GM21367 (cell line): Measurements from ENCODE around the gene PFKFB2.

Experiments
- ATAC-seq: cut with Tn5 transposase; IDR thresholded peaks from one replicate; pipeline ENCODE4 v1.9.1; 2021; ENCODE audit not compliant: unreplicated experiment

PFKFB2 gene

DNA sequence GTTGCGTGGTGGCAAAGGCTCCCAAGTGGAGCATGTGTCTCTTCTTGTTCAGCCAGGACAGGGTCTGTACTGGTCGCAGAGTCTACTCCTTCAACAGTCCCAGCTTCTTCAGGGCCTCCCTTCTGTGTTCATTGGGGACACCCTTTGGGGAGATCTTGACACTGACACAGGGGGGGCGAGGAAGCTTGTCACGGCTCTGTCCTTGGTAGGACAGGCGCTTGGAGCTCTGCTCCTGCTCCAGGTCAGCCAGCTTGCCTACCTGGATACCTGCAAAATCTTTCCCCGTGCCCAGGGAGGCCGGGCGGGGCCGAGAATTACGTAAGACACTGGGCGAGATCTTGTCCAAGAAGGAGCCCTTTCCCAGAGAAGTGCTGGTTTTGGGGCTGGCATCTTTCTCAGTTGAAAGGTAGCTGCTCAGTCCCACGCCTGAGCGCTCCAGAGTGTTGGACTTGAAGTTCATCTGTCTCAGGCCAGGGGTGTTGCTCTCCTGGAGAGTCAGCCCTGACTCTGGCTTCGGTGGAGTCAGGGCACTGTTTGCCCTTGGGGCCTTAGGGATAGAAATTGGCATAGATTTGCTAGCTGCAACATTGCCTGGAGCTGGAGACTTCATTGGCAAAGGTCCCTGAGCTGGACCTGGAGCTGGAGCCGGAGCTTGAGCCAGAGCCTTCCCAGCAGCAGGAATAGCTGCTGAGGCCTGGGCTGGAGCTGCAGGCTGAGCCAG lies 31.0 kb upstream of the PFKFB2 start:
- no peak for ATAC-seq

DNA sequence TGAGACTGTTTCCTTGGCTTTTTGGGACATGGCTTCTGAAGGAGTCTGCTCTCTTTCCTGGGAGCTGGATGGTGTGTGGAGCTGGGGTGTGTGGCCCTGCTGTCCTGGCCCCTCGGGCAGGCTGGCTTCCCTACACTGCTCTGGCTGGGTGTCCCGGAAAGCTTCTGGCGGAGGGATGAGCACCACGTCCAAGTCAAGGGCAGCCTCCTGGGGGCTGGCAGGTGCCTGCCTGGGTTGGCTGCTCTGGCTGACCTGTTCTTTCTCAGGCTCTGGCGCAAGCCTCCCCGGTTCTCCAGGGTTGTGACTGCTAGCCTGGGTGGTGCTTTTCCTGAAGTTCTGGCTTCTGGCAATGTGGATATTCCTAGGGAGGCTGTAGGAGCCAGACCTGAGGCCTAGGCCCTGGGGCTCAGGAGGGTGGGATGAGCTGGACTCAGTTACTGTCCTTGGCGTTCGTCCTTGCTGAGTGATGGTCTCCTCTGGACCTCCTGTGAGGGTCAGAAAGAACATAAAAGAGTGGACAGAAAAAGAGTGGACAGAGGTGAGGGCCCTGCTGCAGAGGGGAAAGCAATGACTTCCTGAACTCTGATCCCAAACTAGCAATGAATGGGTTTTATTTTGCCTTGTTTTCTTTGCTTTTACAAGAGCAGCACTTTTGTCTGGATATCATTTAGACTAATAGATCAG lies 29.9 kb upstream of the PFKFB2 start:
- no peak for ATAC-seq

DNA sequence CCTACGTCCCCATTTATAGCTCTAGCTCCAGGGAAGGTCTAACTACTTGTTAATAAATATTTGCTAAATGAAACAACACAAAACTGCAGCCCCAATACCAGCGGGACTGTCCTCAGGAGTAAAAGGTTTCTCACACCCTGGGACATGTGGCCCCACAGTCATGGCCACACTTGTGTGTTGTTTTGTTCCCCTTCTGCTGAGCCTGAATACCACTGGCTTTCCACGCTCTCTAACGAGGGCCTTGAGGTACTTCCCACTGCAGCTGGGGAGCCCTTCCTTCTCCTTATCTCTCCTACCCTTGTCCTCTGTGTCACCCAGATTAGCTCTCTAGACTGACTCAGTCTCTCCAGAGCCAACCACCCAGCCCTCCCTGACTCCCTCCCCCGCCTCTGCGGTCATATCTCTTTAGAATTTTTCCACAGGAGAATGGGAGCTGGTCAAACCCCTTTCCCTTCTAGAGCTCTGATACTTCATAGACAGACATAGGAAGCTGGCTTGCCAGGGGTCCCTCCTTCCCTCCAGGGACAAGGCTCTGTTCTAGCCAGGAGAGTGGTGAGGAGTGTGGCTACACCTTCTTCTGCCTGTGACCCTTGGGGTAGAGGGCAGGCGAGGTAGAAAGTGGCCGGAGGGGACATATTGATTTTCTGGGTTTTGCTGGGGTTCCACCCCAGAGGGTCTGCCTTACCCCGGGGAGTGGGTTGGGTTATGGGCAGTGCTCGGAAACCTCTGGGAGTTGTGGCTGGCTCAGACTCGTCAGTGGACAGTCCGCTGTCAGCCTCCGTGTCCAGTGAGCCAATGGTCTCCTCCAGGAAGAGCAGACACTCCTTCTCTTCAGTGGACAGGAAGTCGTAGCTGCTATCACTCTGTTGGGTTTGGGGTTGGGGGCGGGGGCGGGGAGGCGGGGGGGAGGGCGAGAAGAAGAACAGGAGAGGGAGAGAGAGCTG lies 28.6 kb upstream of the PFKFB2 start:
- ATAC-seq, result no peak

DNA sequence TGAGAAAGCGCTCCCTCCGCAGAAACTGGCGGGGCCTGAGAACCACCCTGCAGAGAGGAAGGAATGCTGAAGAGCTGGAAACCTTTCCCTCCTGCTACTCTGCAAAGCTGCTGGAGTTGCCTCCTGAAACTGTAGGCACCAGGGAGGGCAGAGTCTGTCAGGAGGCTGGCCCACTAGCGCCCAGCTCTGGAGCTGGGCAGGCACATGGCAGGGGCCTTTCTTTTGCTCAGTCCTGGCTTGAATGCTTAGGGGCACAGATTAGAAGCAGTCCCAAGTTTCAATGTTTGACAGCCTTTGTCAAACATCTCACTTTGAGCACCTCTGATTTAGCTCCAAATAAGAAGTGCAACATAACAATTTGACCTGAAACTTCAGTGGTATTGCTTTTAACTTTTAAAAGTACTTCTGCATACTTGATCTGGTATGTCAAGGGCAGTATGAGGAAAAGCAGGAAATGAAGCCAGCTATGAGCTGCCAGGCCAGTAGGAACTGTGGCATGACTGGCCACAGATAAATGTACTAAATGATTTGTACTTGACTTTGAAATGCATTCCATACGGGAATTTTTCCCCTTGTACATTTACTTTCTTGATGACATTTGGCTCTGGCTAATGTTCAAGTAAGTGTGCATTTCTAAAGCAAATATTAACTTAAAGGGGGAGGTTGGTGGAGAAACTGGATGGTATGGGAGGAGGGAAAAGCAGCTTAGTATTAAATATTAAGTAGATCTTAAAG lies 27.8 kb upstream of the PFKFB2 start:
- no peak for ATAC-seq

DNA sequence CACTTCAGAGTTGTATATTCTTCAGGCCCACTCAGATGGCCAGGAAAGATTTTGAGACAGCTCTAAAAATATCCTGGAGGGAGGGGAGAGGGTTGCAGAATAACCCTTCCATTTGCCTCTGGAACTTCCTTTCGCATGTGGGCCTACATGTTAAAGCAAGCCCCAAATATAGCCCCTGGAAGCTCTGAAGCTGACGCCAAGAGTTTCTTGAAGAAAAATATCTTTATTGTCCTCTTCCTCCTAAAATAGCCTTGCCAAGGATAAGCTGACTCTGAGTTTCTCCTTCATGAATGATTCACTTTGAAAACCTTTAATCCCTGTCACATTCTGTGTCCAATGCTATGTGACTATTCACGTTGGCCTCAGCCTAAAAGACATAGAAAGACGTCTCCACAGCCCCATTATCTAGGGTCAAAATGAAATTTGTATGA lies 27.0 kb upstream of the PFKFB2 start:
- no peak for ATAC-seq

DNA sequence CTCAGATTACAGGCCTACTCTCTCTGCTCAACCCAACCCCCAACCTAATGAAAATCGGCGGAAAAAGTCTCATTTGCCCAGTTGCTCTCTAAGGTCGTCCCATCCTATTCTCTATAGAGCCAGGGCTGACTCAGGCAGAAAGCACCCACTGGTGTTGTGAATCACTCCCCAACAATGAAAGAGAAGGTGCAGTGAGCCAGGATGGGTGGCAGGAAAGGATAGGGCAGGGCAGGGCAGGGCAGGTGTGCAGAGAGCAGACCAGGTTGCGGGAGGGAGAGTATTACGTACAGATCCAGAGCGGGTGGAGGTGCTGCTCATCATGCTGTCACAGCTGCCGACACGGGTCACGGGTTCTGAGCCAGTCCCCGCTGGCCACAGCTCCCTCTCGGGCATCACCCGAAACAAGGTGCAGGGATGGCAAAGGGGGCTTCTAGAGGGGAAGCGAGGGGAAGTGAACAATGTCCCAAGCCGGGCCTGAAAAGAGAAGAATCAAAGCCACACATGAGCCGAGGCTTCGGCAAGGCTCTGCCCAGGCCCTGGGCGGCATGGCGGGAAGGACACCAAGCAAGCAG lies 25.8 kb upstream of the PFKFB2 start:
- no peak for ATAC-seq

DNA sequence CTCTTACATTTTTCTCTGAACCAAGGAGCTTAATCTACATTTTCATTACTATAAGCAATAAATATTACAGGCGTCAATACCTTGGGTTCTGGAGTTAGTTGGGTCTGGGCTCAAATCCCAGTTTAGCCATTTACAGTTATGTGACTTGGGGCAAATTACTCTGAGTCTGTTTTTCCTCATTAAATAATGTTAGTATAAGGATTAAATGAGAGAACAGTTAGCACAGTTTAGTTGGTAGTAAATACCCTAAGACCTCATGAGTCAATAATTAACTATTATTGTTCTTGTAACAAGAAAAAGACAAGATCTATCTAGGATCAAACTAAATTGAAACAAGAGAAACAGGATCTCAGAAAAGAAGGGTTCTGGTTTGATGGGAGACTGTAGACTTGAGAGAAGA lies 25.2 kb upstream of the PFKFB2 start:
- no peak for ATAC-seq

DNA sequence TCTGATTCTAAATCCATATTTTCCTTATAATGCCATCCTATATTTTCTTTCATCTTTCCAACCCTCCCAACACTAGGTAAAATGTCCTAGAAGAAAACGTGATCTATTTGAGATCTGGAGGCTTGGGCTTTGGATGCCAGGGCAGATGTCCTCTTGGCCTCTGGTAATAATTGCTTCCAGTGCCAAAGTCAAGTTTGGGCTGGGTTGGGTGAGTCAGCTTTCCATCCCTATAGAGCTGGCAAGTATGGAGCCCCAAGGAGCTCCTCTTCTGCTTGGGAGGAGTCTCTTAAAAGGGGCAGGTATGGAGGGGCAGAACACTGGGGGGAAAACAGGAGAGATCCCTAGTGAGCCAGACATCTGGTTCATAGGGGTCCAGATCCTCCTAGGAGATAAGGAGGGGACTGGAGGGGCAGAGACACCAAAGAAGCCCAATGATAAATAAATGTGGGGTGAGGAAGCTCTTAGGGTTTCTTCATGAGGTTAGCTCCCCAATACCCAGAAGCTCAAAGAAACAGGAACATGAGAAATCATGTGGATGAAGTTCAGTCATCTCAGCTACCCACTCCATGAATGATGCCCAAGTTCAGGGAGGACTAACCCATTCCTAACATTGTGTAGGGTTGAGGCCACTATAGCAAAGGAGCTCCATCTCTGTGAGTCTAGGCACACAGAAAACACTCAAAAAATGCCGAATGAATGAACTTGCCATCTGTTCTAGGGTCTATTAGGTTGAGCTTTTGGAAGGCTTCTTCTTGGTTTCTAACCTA lies 24.0 kb upstream of the PFKFB2 start:
- no peak for ATAC-seq

DNA sequence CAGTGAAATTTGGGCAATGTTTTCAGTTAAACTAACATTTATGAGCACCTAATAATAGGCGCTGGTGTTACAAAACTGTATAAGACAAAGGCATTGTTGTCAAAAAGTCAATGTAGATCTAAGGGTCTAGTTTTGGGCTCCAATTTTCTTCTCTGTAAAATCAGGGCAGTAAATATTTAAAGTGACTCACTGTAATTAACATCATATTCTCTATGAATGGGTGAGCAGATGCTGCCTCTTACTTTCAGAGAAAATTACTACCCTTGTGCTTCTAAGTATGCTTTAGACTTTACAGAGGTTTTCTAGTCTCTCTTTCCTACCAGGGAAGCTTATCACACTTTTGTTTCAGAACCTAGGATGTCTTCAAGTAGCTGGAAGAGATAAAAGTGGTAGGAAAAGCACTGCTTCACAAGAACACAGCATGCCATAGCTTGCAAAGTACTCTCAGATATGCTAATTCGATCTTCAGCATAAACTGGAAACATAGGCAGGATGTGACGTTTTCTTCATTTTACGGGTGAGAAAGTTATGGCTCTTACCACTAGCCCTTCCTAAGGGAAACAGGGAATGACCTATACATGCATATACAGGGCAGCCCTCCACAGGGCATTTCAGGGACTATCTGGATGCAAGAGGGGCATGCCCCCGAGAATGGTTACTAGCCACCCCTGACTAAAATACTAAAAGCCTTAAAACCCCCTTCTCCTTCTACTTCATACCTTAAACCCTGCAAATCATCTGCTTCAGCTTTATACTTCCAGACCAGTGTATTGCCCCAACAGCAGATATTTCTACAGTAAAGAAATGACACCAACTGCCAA lies 23.2 kb upstream of the PFKFB2 start:
- ATAC-seq, result no peak

DNA sequence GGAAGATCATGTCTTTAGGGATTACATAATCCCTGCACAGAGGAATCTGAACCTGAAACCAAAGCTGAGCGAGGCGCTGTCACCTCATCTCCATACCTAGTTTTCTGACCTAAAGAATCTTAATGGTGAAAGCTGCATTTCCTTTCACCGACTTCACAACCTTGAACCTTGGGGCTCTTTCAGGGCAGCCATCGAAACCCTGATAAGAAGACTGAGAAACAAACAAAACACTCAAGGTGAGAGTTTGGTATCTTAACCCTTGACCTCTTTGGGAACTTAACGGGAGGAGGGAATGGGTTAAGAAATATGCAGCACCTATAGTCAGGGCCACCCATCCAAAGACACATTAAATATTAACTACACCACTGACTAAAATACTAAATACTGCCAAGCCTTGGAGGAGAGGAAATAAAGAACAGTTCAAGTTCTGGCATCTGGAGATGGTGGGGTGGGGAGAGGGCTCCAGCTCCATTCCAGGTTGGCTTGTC lies 22.5 kb upstream of the PFKFB2 start:
- ATAC-seq, result no peak

DNA sequence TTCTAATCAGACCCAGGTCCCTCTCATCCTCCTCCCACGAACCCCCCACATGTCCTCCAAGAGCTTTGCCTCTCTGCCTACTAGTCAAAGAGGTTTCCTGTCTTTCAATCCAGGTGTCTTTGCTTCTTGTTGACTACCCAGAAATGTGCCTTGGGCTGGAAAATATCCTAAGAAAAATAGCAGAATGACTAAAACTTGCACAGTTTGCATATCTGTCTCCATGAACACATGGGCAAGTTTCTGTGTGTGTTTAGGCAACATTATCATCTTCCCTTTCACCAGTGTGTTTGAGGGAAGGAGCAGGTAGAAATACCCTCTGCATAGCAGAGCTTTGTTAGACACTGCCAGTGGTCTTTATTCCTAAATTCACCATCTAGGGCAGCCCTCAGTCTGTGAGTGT lies 22.1 kb upstream of the PFKFB2 start:
- no peak for ATAC-seq

DNA sequence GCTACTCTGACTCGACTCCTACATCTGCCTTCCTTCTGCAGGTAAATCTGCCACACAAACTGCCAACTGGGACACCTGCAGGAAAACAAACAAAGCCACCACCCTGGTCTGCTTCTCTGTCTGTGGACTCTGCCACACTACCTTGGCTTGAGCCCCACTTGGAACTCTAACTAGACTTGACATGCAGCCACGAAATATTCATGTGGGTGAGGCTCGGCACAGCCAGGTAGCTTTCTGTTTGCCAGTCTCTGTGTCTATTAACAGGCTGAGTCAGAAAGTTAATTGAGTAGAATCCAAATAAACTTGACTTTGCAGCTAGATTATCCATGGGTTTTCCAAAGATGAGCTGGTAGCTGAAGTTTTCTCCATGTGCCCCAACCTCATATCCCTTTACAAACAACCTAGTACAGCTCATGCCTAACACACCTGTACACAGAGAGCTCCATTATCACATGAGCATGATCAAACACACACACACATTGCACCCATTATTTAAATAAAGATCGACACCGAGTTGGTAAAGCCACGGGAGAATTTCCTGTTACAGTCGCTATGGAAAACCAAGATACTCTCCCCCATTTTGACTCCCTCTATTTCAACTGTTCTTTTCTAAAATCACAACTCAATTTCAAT lies 21.3 kb upstream of the PFKFB2 start:
- ATAC-seq, result no peak

DNA sequence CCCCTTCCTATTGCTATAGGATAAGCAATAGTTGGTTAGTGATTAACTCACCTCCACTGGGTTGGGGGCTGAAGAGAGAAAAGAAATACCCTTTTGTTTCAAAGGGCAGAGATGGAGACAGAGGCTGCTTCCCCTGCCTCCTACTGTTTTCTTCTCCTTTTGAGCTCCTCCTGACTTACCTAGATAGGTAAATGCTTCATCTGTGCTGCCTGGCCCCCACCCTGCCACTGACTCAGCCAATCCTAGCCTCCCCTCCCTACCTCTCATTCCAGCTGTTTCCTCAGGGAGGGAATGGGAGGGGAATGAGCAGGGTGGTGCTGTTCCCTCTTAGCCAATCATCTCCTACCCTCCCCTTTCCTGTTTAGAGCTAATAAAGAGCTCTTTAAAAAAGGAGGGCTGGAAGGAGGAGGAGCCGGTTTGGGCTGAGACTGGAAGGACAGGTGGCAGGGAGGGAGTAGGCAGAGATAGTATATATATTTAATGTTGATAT lies 20.5 kb upstream of the PFKFB2 start, which contains the start of gene C1orf116:
TSS of gene C1orf116 (minus strand) at position 229 of the 490 bp plus-strand sequence. CDS start 5,158 bp downstream, outside the sequence.
- no peak for ATAC-seq

DNA sequence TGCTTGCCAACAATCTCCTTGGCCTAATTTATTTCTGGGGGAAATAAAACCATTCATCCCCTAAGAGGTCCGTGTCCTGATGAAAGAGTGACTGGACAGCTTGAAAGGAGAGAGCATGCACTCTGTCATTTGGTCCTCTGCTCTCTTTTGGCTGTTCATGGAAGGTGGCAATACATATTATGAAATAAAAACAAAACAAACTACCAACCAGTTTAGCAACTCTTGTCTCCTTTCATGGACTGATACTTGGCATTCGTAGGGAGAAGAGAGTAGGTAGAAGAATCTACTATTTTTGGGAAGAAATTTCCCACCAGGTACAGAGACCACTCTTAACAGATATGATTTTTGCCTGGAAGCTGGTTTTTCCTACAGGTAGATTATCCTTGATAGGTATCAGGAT lies 19.8 kb upstream of the PFKFB2 start:
- no peak for ATAC-seq

DNA sequence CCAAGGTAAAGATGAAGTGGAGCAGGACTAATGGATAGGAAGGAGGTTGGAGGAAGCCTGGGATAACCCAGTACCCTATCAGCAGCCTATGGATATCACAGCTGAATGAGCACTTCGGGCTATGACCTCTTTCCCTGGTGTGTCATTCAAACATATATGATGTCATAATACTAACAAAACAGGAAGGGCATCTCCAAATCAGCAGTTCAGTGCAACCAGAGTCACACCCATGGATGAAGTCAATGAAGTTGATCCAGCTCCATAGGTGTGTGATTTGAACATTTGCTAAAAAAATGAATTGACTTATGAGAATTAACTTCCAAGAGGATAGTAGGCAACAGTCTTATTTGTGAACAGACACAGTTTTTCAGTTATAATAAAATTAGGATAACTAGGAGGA lies 18.9 kb upstream of the PFKFB2 start:
- no peak for ATAC-seq

DNA sequence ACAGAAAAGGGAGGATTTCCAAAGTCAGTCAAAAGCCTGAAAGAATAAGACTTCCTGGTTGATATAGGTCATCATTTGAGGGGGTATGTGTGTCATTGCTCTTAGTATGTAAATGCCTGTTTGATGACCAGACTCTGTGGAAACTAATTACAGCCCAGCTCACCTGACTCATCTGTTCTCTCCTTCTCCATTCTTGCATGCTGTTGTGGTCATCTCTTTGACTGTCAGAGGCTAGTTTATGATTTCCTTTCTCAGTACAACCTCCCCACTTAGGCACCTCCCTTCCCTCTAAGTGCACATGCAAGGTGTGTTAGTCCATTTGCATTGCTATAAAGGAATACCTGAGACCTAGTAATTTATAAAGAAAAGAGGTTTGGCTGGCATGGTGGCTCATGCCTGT lies 18.1 kb upstream of the PFKFB2 start:
- ATAC-seq, result no peak

DNA sequence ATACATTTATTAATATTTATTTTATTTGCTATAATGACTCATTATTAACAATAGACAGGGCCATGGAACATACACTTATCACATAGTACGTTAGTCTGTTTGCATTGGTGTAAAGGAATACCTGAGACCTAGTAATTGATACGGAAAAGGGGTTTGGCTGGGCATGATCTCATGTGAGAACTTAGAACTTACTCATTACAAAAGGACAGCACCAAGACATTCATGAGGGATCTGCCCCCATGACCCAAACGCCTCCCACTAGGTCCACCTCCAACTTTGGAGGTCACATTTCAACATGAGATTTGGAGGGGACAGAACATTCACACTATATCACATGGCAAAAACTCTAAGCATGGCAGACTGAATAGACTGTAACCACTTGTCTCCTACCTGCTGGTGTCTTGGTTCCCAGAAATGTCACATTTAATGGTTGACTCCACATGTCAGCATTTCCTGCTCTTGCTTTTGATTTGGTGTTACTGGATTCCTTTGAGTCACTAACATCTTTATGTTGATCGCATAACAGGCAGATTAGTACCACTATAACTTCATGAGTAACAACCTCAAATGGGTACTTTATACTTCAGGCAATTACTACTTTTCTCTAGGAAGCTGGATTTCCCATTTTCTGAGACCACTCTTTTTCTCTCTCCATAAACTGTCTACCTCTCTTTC lies 17.1 kb upstream of the PFKFB2 start:
- ATAC-seq, result no peak

DNA sequence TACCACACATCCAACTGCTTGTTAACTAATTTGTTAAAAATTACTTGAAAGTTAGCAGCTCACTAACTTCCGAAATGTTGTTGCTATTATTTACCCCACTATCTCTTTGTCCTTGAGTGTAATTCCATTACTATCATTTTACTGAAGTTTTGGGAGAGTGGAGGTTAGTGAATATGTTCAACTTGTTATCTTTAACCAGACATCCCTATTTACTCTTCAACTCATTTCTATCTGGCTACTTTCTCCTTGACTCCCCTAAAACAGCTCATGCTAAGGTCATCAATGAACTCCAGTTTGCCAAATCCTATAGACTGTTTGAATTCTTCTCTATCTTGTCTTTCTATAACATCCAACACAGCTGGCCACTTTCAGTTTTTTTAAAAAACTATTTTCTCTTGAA lies 16.2 kb upstream of the PFKFB2 start:
- no peak for ATAC-seq
